K562 (cell line): Measurements from ENCODE around the gene KDM2A. TPM values are rescaled to one million over a fixed set of nuclear protein-coding genes. Genes with fewer than 3 reads are reported as not detected.

Experiments used
- ARID2 ChIP-seq: fragments of 450-650 bp; IDR thresholded peaks from 2 replicates; pipeline ENCODE4 v1.6.1; 2017; ENCODE audit warnings: antibody characterized with exemption, mild to moderate bottlenecking
- CHD4 ChIP-seq: fragments of 200-600 bp; sonication (generic); IDR thresholded peaks from 3 replicates; pipeline ENCODE4 v1.6.1; 2012; ENCODE audit warnings: low read depth, mild to moderate bottlenecking, mixed read lengths, low read length, inconsistent platforms; ENCODE audit not compliant: insufficient read depth, insufficient replicate concordance, poor library complexity, severe bottlenecking
- EWSR1 ChIP-seq: fragments of 450-650 bp; IDR thresholded peaks from 2 replicates; pipeline ENCODE4 v1.6.1; 2018; ENCODE audit warnings: borderline replicate concordance, mild to moderate bottlenecking, low read depth, moderate library complexity; ENCODE audit not compliant: partially characterized antibody
- MAFK ChIP-seq: IDR thresholded peaks from 2 replicates; pipeline ENCODE4 v1.6.1; 2011; ENCODE audit warnings: low read length, improper control_type of control experiment
- MXI1 ChIP-seq: IDR thresholded peaks from 2 replicates; pipeline ENCODE4 v1.6.1; 2011; ENCODE audit warnings: low read depth, mild to moderate bottlenecking, improper control_type of control experiment, low read length
- RFX5 ChIP-seq: IDR thresholded peaks from 2 replicates; pipeline ENCODE4 v1.6.1; 2011; ENCODE audit warnings: low read depth, mild to moderate bottlenecking, improper control_type of control experiment, low read length
- SMARCA4 ChIP-seq: fragments of 450-650 bp; IDR thresholded peaks from 2 replicates; pipeline ENCODE4 v1.6.1; 2016
- SRSF3 ChIP-seq: fragments of 200-400 bp; formaldehyde crosslinking; IDR thresholded peaks from 2 replicates; pipeline ENCODE4 v1.6.1; 2016; ENCODE audit warnings: mild to moderate bottlenecking, low read length, moderate library complexity; ENCODE audit not compliant: insufficient read depth
- ZNF124 ChIP-seq: sonication (generic); formaldehyde crosslinking; IDR thresholded peaks from 2 replicates; pipeline ENCODE4 v1.8.1; 2022; ENCODE audit warnings: missing genetic modification reagents
- ZNF57 ChIP-seq: fragments of 450-650 bp; formaldehyde crosslinking; IDR thresholded peaks from 2 replicates; pipeline ENCODE4 v1.4.0; 2020; ENCODE audit warnings: mild to moderate bottlenecking, moderate library complexity
- ZNF696 ChIP-seq: fragments of 250-450 bp; sonication (Bioruptor Pico); conservative IDR thresholded peaks from 2 replicates; pipeline ENCODE4 v1.4.0; 2020; ENCODE audit warnings: mild to moderate bottlenecking, moderate library complexity
- polyA plus RNA-seq, 8 experiments: library from polyadenylated mRNA; depleted of rRNA in 4 of 8; stranded (reverse) in 5 of 8; unstranded in 3 of 8; fragments of >200 nt; fragmentation: Nextera tagmentation in 2 of 8; fragmentation: Illumina TruSeq in 1 of 8; extraction: Ambion mirVana in 2 of 8; extraction: Trizol in 1 of 8; gene quantifications; 2 replicates each; pipeline versions ENCODE4 v1.2.1 to v1.2.3, GENCODE V29; 2011 to 2014; ENCODE audit warnings: inconsistent platforms in 1 of 8, missing spikeins in 1 of 8
- total RNA-seq, 7 experiments: library from RNA; depleted of rRNA in 6 of 7; stranded (reverse); fragments of >200 nt in 6 of 7; fragmentation: Illumina TruSeq in 2 of 7; extraction: Trizol in 2 of 7; gene quantifications; 2 replicates each; pipeline versions ENCODE4 v1.2.1 to v1.2.3, GENCODE V29; 2011 to 2021; ENCODE audit warnings: low replicate concordance in 1 of 7
- TF ChIP-seq, protein P1 (sequence below): conservative IDR thresholded peaks from 2 replicates; pipeline ENCODE4 v1.6.1; 2011; ENCODE audit warnings: low read depth, mild to moderate bottlenecking, low read length; ENCODE audit not compliant: control insufficient read depth

The KDM2A gene
- total and polyA plus RNA-seq, 9 of the 15 experiments (the other 6 are each of a cell fraction or from before 2014, with no cell fraction given): 5.0 to 39.3 (median 21.3) TPM

DNA sequence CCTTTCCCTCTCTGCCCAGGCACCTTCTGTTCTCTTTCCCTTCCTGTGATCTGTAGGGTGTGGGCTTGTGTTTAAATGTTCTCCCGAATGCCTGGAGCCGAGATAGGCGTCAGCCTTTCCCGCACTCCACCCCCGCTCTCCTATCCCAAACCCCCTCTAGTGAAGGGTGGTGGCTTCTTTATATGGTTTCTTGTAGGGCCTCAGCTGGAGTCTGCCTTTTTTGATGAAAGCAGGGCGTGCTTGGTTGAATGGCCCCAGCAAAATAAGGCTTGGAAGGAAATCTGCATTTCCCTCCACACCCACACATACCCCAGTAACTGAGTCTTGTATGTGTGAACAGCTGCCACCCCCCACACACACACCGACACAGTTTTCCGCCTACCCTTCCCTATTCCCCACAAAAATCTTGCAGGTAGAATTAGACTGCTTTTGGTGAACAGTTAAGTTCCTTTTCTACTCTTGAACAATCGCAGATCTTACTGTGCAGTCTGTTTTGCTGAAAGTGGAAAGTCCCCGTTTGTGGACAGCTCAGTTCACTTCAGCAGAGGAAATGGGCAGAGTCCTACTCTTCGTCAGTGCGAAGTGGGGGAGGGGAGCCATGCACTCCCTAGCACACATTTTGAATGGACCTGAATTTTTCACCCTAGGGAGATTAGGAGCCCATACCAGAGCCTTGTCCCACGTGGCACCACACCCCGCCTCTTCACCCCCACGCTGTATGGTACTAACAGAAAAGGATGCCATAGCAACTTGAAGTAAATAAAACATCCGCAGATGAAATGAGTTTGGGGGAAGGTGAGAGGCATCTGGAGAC, 121.7 kb downstream of the KDM2A start (continued):
- TF ChIP-seq EWSR1 (no peak), SRSF3 (no peak), ZNF696 (no peak), ZNF57 (CRISPR knock-in tag) (no peak), MAFK (no peak), RFX5 (no peak), ZNF124 (no peak), ARID2 (0 out of 2 replicates have a peak, but pooled peaks have one; percentile 4), MXI1 (peak; percentile 93; the same call in 1 of the 2 replicates), CHD4 (no peak), SMARCA4 (no peak)
- TF ChIP-seq, protein P1, sequence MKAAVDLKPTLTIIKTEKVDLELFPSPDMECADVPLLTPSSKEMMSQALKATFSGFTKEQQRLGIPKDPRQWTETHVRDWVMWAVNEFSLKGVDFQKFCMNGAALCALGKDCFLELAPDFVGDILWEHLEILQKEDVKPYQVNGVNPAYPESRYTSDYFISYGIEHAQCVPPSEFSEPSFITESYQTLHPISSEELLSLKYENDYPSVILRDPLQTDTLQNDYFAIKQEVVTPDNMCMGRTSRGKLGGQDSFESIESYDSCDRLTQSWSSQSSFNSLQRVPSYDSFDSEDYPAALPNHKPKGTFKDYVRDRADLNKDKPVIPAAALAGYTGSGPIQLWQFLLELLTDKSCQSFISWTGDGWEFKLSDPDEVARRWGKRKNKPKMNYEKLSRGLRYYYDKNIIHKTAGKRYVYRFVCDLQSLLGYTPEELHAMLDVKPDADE: peak; percentile 69; the same call in 1 of the 2 replicates
